ENCODE data around the gene SUGCT. TPM values are rescaled to one million over a fixed set of nuclear protein-coding genes. Genes with fewer than 3 reads are reported as not detected.
"Not testable (repeated sequence)": the region's sequence is repeated elsewhere in the genome, so short reads cannot be mapped to it uniquely, and the experiment has no call there.

Gene SUGCT
- total RNA-seq, 1 experiment from 2014 or later, result 4.6 TPM

DNA sequence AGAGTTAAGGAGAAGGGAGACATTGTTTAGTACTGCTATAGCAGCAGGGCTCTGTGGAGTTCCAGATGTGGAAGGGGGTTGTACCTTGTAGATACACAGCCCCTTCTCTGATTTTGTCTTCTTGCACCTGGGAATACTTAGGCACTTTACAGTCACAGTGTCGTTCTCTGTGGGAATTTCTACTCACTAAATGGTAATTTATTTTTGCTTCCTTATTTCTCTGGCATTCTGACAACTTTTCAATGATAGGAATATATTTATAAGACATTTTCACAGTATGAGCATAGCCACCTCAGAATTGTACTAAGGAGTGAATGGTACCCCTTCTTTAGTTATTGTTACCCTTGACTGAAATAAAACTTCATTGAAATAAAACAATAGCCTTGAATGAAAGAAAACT is 132.8 kb downstream of the SUGCT start:
- Mint-ChIP-seq H3K36me3 (no peaks in the 10 kb centered on the region), H3K27me3 (ENCODE audit: low read depth) (no peaks in the 10 kb centered on the region), H3K4me1 (no peaks in the 10 kb centered on the region), H3K27ac (no peak overlapping the region), H3K4me3 (no peak overlapping the region), H3K9me3 (no peaks in the 10 kb centered on the region)
- DNase-seq (ENCODE audit: low spot score), result no peak
- POLR2A ChIA-PET, result no interaction called here
- TF ChIP-seq CREB1 (CRISPR knock-in tag; IDR thresholded peaks at IDR 0.05) (no peak), NR1H2 (CRISPR knock-in tag; IDR thresholded peaks at IDR 0.05) (no peak), ATF1 (CRISPR knock-in tag; IDR thresholded peaks at IDR 0.05) (no peak), ZNF121 (CRISPR knock-in tag; IDR thresholded peaks at IDR 0.05) (no peak), ZNF317 (CRISPR knock-in tag; IDR thresholded peaks at IDR 0.05; ENCODE audit: borderline replicate concordance, low read depth) (no peak), ZNF263 (CRISPR knock-in tag; IDR thresholded peaks at IDR 0.05; ENCODE audit: low read depth) (no peak), NFYB (CRISPR knock-in tag; conservative IDR thresholded peaks at IDR 0.05; ENCODE audit: low read depth) (no peak), SMAD3 (CRISPR knock-in tag; IDR thresholded peaks at IDR 0.05; ENCODE audit: borderline replicate concordance) (no peak), FOXP1 (CRISPR knock-in tag; IDR thresholded peaks at IDR 0.05; ENCODE audit: borderline replicate concordance) (no peak)
- TF ChIP-seq, protein P1, sequence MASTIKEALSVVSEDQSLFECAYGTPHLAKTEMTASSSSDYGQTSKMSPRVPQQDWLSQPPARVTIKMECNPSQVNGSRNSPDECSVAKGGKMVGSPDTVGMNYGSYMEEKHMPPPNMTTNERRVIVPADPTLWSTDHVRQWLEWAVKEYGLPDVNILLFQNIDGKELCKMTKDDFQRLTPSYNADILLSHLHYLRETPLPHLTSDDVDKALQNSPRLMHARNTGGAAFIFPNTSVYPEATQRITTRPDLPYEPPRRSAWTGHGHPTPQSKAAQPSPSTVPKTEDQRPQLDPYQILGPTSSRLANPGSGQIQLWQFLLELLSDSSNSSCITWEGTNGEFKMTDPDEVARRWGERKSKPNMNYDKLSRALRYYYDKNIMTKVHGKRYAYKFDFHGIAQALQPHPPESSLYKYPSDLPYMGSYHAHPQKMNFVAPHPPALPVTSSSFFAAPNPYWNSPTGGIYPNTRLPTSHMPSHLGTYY (CRISPR knock-in tag; IDR thresholded peaks at IDR 0.05), result no peak
- TF ChIP-seq, protein P2, sequence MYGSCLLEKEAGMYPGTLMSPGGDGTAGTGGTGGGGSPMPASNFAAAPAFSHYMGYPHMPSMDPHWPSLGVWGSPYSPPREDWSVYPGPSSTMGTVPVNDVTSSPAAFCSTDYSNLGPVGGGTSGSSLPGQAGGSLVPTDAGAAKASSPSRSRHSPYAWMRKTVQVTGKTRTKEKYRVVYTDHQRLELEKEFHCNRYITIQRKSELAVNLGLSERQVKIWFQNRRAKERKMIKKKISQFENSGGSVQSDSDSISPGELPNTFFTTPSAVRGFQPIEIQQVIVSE (CRISPR knock-in tag; IDR thresholded peaks at IDR 0.05; ENCODE audit: borderline replicate concordance), result no peak
- TF ChIP-seq, protein P3, sequence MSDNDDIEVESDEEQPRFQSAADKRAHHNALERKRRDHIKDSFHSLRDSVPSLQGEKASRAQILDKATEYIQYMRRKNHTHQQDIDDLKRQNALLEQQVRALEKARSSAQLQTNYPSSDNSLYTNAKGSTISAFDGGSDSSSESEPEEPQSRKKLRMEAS (CRISPR knock-in tag; IDR thresholded peaks at IDR 0.05), result no peak
- CTCF ChIA-PET, result interaction anchor here (0.6 kb wide), 1 partner anchor 1591 kb away, joined by 4 read pairs; no protein-coding TSS in a partner anchor
- ATAC-seq, result no peak

DNA sequence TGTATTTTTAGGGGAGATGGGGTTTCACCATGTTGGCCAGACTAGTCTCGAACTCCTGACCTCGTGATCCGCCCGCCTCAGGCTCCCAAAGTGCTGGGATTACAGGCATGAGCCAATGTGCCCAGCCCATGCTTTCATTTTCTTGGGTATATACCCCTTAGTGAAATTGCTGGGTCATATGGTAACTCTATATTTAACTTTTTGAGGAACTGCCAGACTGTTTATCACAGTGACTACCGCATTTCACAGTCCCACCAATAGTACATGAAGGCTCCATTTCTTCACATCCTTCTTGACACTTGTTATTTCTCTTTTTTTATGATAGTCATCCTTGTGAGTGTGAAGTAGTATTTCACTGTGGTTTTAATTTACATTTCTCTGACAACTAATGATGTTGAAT is 134.0 kb downstream of the SUGCT start:
- POLR2A ChIA-PET; ATAC-seq; H3K36me3 Mint-ChIP-seq; H3K27me3 Mint-ChIP-seq (ENCODE audit: low read depth); H3K4me1 Mint-ChIP-seq; H3K27ac Mint-ChIP-seq; DNase-seq (ENCODE audit: low spot score); CTCF ChIA-PET; H3K9me3 Mint-ChIP-seq; H3K4me3 Mint-ChIP-seq: not testable (repeated sequence)

DNA sequence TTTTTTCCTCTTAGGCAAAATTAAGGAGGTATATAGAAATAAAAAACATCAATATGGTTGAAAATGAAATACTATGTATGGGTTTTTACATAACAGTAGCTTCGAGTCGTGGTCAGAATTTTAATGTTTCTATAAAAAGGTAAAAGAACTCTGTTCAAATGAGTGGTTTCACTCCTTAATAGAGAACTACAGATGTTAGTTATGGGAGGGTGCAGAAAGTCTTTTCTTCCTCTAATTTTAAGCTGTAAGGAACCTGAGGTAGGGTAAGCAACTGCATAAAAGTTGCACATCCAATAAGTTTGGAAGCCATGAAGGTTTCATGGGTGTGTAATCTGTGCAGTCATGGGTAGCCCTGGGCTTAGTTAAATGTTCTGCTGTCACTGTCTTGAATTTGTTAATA is 141.3 kb downstream of the SUGCT start:
- H3K9me3 Mint-ChIP-seq, result peaks cover 2% of the 10 kb centered on the region; the same call in 1 of the 2 replicates
- ATAC-seq, result no peak
- POLR2A ChIA-PET, result no interaction called here
- DNase-seq (ENCODE audit: low spot score), result no peak
- H3K27ac Mint-ChIP-seq, result no peak overlapping the region
- no peaks in the 10 kb centered on the region for H3K36me3 Mint-ChIP-seq
- CTCF ChIA-PET, result no interaction called here
- H3K4me3 Mint-ChIP-seq, result no peak overlapping the region
- TF ChIP-seq, protein P4, sequence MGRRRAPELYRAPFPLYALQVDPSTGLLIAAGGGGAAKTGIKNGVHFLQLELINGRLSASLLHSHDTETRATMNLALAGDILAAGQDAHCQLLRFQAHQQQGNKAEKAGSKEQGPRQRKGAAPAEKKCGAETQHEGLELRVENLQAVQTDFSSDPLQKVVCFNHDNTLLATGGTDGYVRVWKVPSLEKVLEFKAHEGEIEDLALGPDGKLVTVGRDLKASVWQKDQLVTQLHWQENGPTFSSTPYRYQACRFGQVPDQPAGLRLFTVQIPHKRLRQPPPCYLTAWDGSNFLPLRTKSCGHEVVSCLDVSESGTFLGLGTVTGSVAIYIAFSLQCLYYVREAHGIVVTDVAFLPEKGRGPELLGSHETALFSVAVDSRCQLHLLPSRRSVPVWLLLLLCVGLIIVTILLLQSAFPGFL (CRISPR knock-in tag; IDR thresholded peaks at IDR 0.05; ENCODE audit: borderline replicate concordance), result no peak
- TF ChIP-seq ATF1 (CRISPR knock-in tag; IDR thresholded peaks at IDR 0.05) (no peak), EMX1 (CRISPR knock-in tag; IDR thresholded peaks at IDR 0.05) (no peak), ZNF423 (CRISPR knock-in tag; IDR thresholded peaks at IDR 0.05) (no peak), GRHL2 (CRISPR knock-in tag; IDR thresholded peaks at IDR 0.05; ENCODE audit: insufficient replicate concordance, severe bottlenecking) (no peak), KAT7 (CRISPR knock-in tag; IDR thresholded peaks at IDR 0.05; ENCODE audit: borderline replicate concordance) (no peak), ZNF121 (CRISPR knock-in tag; IDR thresholded peaks at IDR 0.05) (no peak)
- TF ChIP-seq, protein P5, sequence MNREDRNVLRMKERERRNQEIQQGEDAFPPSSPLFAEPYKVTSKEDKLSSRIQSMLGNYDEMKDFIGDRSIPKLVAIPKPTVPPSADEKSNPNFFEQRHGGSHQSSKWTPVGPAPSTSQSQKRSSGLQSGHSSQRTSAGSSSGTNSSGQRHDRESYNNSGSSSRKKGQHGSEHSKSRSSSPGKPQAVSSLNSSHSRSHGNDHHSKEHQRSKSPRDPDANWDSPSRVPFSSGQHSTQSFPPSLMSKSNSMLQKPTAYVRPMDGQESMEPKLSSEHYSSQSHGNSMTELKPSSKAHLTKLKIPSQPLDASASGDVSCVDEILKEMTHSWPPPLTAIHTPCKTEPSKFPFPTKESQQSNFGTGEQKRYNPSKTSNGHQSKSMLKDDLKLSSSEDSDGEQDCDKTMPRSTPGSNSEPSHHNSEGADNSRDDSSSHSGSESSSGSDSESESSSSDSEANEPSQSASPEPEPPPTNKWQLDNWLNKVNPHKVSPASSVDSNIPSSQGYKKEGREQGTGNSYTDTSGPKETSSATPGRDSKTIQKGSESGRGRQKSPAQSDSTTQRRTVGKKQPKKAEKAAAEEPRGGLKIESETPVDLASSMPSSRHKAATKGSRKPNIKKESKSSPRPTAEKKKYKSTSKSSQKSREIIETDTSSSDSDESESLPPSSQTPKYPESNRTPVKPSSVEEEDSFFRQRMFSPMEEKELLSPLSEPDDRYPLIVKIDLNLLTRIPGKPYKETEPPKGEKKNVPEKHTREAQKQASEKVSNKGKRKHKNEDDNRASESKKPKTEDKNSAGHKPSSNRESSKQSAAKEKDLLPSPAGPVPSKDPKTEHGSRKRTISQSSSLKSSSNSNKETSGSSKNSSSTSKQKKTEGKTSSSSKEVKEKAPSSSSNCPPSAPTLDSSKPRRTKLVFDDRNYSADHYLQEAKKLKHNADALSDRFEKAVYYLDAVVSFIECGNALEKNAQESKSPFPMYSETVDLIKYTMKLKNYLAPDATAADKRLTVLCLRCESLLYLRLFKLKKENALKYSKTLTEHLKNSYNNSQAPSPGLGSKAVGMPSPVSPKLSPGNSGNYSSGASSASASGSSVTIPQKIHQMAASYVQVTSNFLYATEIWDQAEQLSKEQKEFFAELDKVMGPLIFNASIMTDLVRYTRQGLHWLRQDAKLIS (CRISPR knock-in tag; IDR thresholded peaks at IDR 0.05; ENCODE audit: borderline replicate concordance), result no peak
- TF ChIP-seq, protein P6, sequence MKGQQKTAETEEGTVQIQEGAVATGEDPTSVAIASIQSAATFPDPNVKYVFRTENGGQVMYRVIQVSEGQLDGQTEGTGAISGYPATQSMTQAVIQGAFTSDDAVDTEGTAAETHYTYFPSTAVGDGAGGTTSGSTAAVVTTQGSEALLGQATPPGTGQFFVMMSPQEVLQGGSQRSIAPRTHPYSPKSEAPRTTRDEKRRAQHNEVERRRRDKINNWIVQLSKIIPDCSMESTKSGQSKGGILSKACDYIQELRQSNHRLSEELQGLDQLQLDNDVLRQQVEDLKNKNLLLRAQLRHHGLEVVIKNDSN (CRISPR knock-in tag; IDR thresholded peaks at IDR 0.05), result no peak
- TF ChIP-seq, protein P7, sequence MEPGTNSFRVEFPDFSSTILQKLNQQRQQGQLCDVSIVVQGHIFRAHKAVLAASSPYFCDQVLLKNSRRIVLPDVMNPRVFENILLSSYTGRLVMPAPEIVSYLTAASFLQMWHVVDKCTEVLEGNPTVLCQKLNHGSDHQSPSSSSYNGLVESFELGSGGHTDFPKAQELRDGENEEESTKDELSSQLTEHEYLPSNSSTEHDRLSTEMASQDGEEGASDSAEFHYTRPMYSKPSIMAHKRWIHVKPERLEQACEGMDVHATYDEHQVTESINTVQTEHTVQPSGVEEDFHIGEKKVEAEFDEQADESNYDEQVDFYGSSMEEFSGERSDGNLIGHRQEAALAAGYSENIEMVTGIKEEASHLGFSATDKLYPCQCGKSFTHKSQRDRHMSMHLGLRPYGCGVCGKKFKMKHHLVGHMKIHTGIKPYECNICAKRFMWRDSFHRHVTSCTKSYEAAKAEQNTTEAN (CRISPR knock-in tag; IDR thresholded peaks at IDR 0.05), result no peak
- no peaks in the 10 kb centered on the region for H3K27me3 Mint-ChIP-seq (ENCODE audit: low read depth)
- H3K4me1 Mint-ChIP-seq, result no peaks in the 10 kb centered on the region
